Measurements from ENCODE around the gene DLGAP1. TPM values are rescaled to one million over a fixed set of nuclear protein-coding genes. Genes with fewer than 3 reads are reported as not detected.

DLGAP1 gene
- total RNA-seq, 1 donor from 2014 or later = 0.63 TPM

GRCh38 chr18:3658529-3658928 lies 796.6 kb downstream of the DLGAP1 start:
- no peak for DNase-seq (ENCODE audit: low read depth)
- no peak for TF ChIP-seq CTCF (conservative IDR thresholded peaks at IDR 0.05; ENCODE audit: low read depth, low read length)
- no peak overlapping the region for H3K4me3 ChIP-seq (ENCODE audit: low read depth, low read length)

- DNase-seq (ENCODE audit: low read depth) = no peak
- no peak overlapping the region for H3K4me3 ChIP-seq (ENCODE audit: low read depth, low read length)
These were observed 799.7 kb downstream of the DLGAP1 start for GRCh38 chr18:3655254-3656050.

GRCh38 chr18:3654442-3655253 lies 800.5 kb downstream of the DLGAP1 start:
- H3K4me3 ChIP-seq (ENCODE audit: low read depth, low read length) = no peak overlapping the region
- TF ChIP-seq CTCF (conservative IDR thresholded peaks at IDR 0.05; ENCODE audit: low read depth, low read length) = no peak
- DNase-seq (ENCODE audit: low read depth) = no peak

More at GRCh38 chr18:3655254-3656050, 799.7 kb downstream of the DLGAP1 start:
- TF ChIP-seq CTCF (conservative IDR thresholded peaks at IDR 0.05; ENCODE audit: low read depth, low read length) = no peak

- no peak overlapping the region for H3K4me3 ChIP-seq (ENCODE audit: low read depth, low read length)
- no peak for DNase-seq (ENCODE audit: low read depth)
- no peak for TF ChIP-seq CTCF (conservative IDR thresholded peaks at IDR 0.05; ENCODE audit: low read depth, low read length)
These were observed 801.2 kb downstream of the DLGAP1 start for GRCh38 chr18:3653851-3654441.

- TF ChIP-seq CTCF (conservative IDR thresholded peaks at IDR 0.05; ENCODE audit: low read depth, low read length) = no peak
- no peak overlapping the region for H3K4me3 ChIP-seq (ENCODE audit: low read depth, low read length)
- no peak for DNase-seq (ENCODE audit: low read depth)
These were observed 801.8 kb downstream of the DLGAP1 start for GRCh38 chr18:3653263-3653850.

GRCh38 chr18:3652380-3653262 lies 802.5 kb downstream of the DLGAP1 start:
- peak; percentile 44 for DNase-seq (ENCODE audit: low read depth)
- H3K4me3 ChIP-seq (ENCODE audit: low read depth, low read length) = no peak overlapping the region
- TF ChIP-seq CTCF (conservative IDR thresholded peaks at IDR 0.05; ENCODE audit: low read depth, low read length) = peak; percentile 13
